22Rv1 (cell line): ENCODE measurements around the gene MC5R.

Experiments
- H3K27ac ChIP-seq: fragments of 450-650 bp; 2 replicates; pipeline ENCODE4 v1.5.1; 2017
- ZFX ChIP-seq: fragments of 450-650 bp; IDR thresholded peaks from 2 replicates; pipeline ENCODE4 v1.6.1; 2017; ENCODE audit warnings: antibody characterized with exemption, borderline replicate concordance
- TF ChIP-seq, protein P1 (sequence below): fragments of 450-650 bp; IDR thresholded peaks from 2 replicates; pipeline ENCODE4 v1.5.1; 2017; ENCODE audit warnings: mild to moderate bottlenecking

The MC5R gene

DNA sequence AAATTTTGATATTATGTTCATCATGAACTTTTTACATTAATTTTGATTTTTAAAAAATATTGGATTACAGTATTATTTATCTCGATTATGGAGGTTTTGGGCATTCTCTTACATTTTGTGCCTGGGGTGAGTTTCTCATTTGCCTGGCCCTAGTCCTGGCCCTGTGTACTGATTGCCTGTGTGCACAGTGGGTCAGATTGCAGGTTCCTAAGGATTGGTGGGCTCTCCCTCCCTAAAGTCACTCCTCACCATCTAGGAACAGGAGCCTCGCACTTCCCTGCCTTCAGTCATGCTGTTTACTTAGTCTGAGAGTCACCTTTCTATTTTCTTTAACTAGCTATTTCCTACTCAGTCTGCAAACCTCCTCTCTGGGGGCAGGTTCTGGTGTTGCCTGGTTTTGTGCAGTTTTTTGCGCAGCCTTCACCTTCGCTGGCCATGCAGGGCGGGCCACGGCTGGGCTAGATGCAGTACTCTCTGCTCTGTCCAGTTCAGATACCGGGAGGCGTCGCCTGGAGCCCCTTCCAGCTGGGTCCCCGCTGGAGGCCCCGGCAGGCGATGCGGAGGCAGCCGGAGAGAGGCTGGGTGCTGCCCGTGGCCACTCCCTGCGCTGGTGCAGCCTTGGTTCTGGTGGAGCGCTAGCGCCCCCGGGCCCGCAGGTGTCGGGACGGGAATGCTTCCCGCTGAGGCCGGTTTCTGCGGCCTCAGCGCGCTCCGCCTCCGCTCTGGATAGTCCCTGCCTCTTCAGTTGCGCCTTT is 23.3 kb upstream of the MC5R start:
- TF ChIP-seq, protein P1, sequence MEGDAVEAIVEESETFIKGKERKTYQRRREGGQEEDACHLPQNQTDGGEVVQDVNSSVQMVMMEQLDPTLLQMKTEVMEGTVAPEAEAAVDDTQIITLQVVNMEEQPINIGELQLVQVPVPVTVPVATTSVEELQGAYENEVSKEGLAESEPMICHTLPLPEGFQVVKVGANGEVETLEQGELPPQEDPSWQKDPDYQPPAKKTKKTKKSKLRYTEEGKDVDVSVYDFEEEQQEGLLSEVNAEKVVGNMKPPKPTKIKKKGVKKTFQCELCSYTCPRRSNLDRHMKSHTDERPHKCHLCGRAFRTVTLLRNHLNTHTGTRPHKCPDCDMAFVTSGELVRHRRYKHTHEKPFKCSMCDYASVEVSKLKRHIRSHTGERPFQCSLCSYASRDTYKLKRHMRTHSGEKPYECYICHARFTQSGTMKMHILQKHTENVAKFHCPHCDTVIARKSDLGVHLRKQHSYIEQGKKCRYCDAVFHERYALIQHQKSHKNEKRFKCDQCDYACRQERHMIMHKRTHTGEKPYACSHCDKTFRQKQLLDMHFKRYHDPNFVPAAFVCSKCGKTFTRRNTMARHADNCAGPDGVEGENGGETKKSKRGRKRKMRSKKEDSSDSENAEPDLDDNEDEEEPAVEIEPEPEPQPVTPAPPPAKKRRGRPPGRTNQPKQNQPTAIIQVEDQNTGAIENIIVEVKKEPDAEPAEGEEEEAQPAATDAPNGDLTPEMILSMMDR = peak; percentile 86
- no peak for TF ChIP-seq ZFX
- H3K27ac ChIP-seq = no peak overlapping the region

DNA sequence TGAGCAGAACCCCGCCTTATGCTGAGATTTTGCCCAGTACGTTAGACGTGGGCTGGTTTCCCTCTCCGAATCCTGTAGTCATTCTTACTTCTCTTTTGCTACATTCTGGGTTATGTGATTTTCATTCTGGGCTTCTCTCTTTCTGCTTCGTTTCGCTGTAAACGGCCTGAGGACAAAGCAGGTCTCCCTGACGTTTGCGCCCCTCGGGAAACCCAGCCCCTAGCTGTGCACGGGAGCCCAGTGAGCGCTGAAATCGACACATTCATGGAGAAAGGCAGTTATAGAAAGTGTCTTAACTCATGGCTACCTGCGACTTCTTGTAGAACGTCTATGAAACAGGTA is 22.7 kb upstream of the MC5R start:
- TF ChIP-seq, protein P1 = peak; percentile 46
- no peak for TF ChIP-seq ZFX
- H3K27ac ChIP-seq = no peak overlapping the region

DNA sequence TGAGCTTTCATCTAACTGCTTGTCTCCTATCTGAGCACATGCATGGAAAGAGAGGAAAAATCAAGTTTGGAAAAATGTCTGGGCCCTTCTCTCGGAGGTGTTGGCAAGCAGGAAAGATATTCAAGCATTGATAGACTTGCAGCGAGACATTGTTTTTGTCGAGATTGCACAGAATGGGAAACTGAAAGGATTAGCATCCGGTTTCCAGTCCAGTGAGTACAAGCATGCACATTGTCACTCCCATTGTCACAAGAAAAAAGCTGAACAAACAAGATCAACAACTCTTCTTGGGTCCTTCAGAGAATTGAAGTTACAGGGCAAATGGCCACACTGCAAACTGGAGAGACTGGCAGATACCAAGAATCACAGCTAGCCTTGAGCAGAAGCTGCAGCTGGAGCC is 19.6 kb upstream of the MC5R start:
- H3K27ac ChIP-seq = no peak overlapping the region
- TF ChIP-seq, protein P1 = no peak
- TF ChIP-seq ZFX = no peak

DNA sequence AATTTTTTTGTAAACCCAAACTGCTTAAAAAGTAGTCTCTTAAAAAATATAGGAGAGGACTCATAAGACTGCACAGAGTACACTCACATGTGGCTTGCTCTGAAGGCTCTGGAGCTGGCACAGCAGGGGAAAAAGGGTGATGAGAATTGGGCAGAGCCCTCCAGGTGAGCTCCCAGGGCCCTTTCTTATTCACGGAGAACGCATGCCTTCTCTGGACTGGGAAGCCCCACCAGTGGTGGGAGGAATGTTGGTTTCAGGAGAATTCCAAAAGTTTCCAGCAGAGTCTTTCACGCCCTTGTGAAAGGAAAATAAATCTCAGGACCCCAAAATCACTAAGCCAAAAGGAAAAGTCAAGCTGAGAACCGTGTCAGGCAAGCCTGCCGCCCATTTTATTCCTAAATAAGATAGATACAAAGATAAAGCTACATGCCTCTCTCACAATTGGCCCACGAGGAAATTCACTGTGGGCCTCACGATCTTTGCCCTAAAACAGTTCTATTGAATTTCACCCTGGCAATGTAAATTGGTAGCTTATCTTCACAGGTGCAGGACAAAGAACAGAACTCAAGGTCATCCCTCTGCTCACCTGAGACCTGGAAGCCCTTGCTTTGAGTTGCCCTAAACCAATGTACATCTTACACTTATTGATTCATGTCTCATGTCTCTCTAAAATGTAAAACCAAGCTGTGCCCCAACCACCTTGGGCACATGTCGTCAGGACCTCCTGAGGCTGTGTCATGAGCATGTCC is 15.5 kb upstream of the MC5R start:
- no peak for TF ChIP-seq ZFX
- TF ChIP-seq, protein P1 = no peak
- H3K27ac ChIP-seq = no peak overlapping the region

DNA sequence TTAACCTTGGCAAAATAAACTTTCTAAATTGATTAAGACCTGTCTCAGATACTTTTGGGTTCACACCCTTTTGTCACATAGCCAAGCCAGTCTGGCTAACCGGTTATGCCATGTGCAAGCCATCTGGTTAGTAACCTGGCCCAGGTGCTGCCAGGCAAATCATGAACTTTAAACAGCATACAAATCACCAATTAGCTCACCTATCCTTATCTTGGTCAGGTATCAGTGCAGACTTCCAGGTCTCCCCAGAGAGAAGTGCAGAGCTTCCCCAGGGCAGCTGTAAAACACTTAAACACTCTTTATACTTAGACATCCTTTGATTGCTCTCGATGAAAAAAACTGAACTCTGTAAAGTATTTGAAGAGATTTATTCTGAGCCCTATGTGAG is 14.9 kb upstream of the MC5R start:
- TF ChIP-seq, protein P1 = no peak
- no peak for TF ChIP-seq ZFX
- no peak overlapping the region for H3K27ac ChIP-seq

DNA sequence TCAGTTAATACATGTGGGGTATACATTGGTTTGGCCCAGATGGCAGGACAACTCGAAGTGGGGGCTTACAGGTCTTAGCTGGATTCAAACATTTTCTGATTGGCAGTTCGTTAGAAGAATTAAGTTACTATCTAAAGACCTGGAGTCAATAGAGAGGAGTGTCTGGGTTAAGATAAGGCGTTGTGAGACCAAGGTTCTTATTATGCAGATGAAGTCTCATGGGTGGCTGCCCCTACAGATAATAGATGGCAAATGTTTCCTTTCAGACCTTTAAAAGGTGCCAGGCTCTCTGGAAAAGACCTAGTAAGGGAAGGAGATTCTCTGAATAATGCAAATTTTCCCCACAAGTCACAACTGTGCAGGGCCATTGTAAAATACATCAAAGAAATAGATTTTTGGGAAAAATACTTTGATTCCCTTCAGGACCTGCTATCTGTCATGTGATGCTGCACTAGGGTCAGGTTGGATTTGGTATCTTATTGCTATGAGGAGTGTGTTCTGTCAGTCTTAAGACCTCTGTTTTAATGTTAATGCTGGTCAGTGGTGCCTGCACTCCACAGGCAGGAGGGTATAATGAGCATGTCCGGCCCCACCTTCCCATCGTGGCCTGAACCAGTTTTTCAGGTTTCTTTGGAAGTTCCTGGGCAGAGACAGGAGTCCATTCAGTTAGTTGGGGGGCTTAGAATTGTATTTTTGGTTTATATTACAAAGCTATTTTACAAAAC is 14.3 kb upstream of the MC5R start:
- TF ChIP-seq ZFX = no peak
- TF ChIP-seq, protein P1 = no peak
- no peak overlapping the region for H3K27ac ChIP-seq

DNA sequence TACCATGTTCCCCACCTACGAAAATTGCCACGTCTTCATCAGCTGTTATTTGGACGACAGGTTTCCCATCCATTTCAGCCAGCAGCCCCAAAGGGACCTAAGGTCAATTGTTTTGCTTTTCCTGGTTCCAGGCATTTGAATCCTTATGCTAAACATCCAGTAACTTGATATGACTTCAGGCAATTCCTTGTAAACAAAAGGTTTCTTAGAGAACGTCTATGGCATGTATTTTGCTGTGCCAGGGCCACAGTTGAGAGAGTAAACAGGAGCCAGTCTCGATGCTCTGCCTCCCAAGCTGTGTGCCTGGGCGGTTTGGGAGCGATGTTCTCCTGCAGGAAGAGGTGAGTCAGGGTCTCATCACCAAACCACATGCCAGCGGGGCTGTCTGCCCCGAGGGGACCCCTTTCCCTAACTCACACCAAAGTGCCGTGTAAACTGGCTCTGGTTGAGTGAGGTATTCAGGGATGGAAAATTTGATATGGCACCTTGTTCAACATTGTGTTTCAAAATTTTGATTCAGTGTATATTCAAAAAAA is 12.9 kb upstream of the MC5R start:
- H3K27ac ChIP-seq = no peak overlapping the region
- TF ChIP-seq, protein P1 = no peak
- TF ChIP-seq ZFX = no peak
